RWPE2 (cell line): Measurements from ENCODE around the gene ACADVL.

ENCODE experiments used
- ATAC-seq: fragments of 200-7000 bp; cut with Tn5 transposase; 3 replicates; pipeline ENCODE4 v1.9.1; 2021; ENCODE audit warnings: low read depth
- DNase-seq: peaks from one replicate; pipeline ENCODE4 v3.0.0-alpha.2; 2020; ENCODE audit warnings: low spot score
- H3K27ac ChIP-seq: fragments of 450-650 bp; 2 replicates; pipeline ENCODE4 v1.5.1; 2017; ENCODE audit warnings: mild to moderate bottlenecking; ENCODE audit not compliant: poor library complexity, severe bottlenecking
- H3K27me3 ChIP-seq: fragments of 250-450 bp; sonication (Bioruptor Pico); 2 replicates; pipeline ENCODE4 v1.5.1; 2021; ENCODE audit warnings: mild to moderate bottlenecking, moderate library complexity; ENCODE audit not compliant: insufficient read depth, poor library complexity, severe bottlenecking
- H3K36me3 ChIP-seq: fragments of 250-450 bp; sonication (Bioruptor Pico); 2 replicates; pipeline ENCODE4 v1.5.1; 2020; ENCODE audit warnings: low read depth, mild to moderate bottlenecking, moderate library complexity
- H3K4me1 ChIP-seq: fragments of 250-450 bp; sonication (Bioruptor Pico); 2 replicates; pipeline ENCODE4 v1.5.1; 2021; ENCODE audit warnings: mild to moderate bottlenecking, moderate library complexity; ENCODE audit not compliant: insufficient read depth, poor library complexity, severe bottlenecking
- H3K4me3 ChIP-seq: fragments of 250-450 bp; sonication (Bioruptor Pico); 2 replicates; pipeline ENCODE4 v1.5.1; 2021; ENCODE audit warnings: mild to moderate bottlenecking, moderate library complexity; ENCODE audit not compliant: severe bottlenecking
- H3K9me3 ChIP-seq: fragments of 250-450 bp; sonication (Bioruptor Pico); 2 replicates; pipeline ENCODE4 v1.5.1; 2021; ENCODE audit warnings: mild to moderate bottlenecking, moderate library complexity; ENCODE audit not compliant: severe bottlenecking
- TF ChIP-seq, protein P1 (sequence below): fragments of 450-650 bp; IDR thresholded peaks from one replicate; pipeline ENCODE4 v1.5.1; 2017; ENCODE audit warnings: mild to moderate bottlenecking, moderate library complexity; ENCODE audit not compliant: poor library complexity, severe bottlenecking

The ACADVL gene

DNA sequence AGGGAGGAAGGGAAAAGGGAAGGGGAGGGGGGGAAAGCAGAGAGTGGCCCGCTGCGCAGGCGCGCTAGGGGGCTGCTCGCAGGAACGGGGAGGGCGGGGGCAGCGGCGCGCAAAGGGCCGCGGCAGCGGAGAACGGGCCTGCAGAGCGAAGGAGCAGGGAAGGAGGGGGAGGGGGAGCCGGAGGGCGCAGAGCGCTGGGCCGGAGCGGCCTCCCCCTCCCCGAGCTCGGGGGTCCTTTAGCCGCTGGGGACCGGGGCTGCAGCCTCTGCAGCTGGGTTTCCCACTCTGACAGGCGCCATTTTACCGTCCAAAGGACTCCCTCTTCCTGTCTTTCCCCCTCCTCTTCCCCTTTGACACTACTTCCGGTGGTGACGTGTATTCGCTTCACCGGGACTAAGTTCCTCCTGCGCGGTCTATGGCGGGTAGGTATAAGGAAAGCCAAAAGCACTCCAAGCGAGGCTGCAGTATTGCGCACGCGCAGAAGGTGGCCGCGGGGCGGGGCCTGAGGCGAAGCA lies 32.0 kb downstream of the ACADVL start, which contains the start of gene CTDNEP1:
Gene CTDNEP1, minus strand, starts transcription at position 74 of the 515 bp plus-strand sequence. CDS start 438 bp downstream, outside the sequence.
- Histone ChIP-seq H3K4me3 (peak within 1 kb of the TSS; percentile 62), H3K27ac (peak within 1 kb of the TSS; percentile 70), H3K9me3 (no peaks in the 10 kb centered on the region), H3K36me3 (peaks cover 32% of the 10 kb centered on the region), H3K27me3 (no peaks in the 10 kb centered on the region), H3K4me1 (no peaks in the 10 kb centered on the region)
- ATAC-seq (peak; percentile 87), DNase-seq (peak; percentile 97)
- TF ChIP-seq, protein P1, sequence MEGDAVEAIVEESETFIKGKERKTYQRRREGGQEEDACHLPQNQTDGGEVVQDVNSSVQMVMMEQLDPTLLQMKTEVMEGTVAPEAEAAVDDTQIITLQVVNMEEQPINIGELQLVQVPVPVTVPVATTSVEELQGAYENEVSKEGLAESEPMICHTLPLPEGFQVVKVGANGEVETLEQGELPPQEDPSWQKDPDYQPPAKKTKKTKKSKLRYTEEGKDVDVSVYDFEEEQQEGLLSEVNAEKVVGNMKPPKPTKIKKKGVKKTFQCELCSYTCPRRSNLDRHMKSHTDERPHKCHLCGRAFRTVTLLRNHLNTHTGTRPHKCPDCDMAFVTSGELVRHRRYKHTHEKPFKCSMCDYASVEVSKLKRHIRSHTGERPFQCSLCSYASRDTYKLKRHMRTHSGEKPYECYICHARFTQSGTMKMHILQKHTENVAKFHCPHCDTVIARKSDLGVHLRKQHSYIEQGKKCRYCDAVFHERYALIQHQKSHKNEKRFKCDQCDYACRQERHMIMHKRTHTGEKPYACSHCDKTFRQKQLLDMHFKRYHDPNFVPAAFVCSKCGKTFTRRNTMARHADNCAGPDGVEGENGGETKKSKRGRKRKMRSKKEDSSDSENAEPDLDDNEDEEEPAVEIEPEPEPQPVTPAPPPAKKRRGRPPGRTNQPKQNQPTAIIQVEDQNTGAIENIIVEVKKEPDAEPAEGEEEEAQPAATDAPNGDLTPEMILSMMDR = no peak

DNA sequence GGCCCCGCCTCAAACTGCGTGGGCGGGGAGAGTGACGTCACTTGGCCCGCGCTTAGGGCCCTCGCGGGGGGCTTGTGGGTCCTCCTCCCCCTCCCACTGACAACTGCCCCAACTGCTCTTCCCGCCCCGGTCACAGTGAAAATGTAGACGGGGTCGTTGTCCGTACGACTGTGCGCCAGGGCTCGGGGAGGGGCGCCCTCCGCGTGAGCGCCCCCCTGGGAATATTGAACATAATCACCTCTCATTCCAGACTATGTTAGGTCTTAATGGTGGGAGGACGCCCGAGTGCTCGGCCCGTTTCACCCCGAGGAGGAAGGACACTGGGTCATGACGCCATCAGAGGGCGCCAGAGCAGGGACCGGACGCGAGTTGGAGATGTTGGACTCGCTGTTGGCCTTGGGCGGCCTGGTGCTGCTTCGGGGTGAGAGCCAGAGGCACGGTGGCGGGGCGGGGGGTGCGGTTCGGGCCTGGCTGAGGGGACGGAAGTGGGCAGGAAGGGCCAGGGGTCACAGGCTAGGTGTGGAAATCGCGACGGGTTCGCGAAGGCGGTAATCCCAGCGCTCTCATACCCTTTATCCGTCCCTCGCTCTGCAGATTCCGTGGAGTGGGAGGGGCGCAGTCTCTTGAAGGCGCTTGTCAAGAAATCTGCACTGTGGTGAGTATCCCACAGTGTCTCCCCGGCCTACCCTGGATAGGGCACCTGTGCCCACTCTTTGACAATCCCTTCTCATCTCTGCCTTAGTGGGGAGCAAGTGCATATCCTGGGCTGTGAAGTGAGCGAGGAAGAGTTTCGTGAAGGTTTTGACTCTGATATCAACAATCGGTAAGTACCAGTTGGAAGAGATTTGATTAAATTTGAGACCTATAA lies 32.7 kb downstream of the ACADVL start, which contains the start of gene ELP5:
Gene ELP5, plus strand, starts transcription at position 40 of the 868 bp plus-strand sequence. Its CDS starts 336 bp downstream, at position 376.
- TF ChIP-seq, protein P1 = peak; percentile 47
- peak within 1 kb of the TSS; percentile 62 for H3K4me3 ChIP-seq
- DNase-seq (peak; percentile 92), ATAC-seq (peak; percentile 66)
- no peaks in the 10 kb centered on the region for H3K9me3 ChIP-seq
- H3K36me3 ChIP-seq = peaks cover 35% of the 10 kb centered on the region
- no peaks in the 10 kb centered on the region for H3K27me3 ChIP-seq
- peak within 1 kb of the TSS; percentile 70 for H3K27ac ChIP-seq
- no peaks in the 10 kb centered on the region for H3K4me1 ChIP-seq

DNA sequence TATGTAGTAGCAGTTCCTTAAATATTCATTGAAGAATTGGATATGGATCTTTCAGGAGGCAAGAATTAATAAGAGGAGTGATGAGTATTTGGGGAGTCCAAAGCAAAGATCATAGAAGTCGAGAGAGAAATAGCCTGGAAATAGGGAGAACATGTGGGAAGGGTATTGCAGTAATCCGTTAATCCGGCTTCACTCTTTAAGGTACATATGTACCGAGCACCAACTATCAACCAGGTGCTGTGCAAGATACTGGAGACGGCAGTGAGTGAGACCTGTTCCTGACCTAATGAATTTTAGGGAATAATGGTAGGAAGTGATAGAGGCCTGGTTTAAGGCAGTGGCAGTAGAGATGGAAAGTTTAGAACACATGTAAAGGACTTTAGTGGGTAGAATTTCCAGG lies 33.3 kb downstream of the ACADVL start:
- no peaks in the 10 kb centered on the region for H3K4me1 ChIP-seq
- ATAC-seq (no peak), DNase-seq (no peak)
- peak overlapping the region; percentile 62 for H3K4me3 ChIP-seq
- H3K36me3 ChIP-seq = peaks cover 41% of the 10 kb centered on the region
- H3K27ac ChIP-seq = peak overlapping the region; percentile 70
- TF ChIP-seq, protein P1 = no peak
- H3K9me3 ChIP-seq = no peaks in the 10 kb centered on the region
- H3K27me3 ChIP-seq = no peaks in the 10 kb centered on the region

DNA sequence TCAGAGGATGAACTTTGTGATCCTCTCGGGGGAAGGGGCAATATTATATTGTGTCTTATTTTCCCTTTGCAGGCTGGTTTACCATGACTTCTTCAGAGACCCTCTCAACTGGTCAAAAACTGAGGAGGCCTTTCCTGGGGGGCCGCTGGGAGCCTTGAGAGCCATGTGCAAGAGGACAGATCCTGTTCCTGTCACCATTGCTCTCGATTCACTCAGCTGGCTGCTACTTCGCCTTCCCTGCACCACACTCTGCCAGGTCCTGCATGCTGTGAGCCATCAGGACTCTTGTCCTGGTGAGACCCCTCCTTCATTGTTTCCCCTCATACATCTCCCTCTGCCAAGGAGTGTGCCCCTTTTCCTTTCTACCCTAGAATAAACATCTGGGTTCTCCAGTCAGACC lies 34.8 kb downstream of the ACADVL start:
- no peak overlapping the region for H3K4me3 ChIP-seq
- DNase-seq (no peak), ATAC-seq (no peak)
- no peaks in the 10 kb centered on the region for H3K27me3 ChIP-seq
- H3K9me3 ChIP-seq = no peaks in the 10 kb centered on the region
- H3K4me1 ChIP-seq = peaks cover 8% of the 10 kb centered on the region
- TF ChIP-seq, protein P1 = no peak
- H3K27ac ChIP-seq = no peak overlapping the region
- peaks cover 56% of the 10 kb centered on the region for H3K36me3 ChIP-seq
